Measurements from ENCODE around the gene B4GALNT4.

B4GALNT4 gene

GRCh38 chr11:403021-403760 lies 33.9 kb downstream of the B4GALNT4 start:
- Histone ChIP-seq H3K4me1 (ENCODE audit: insufficient read depth, low read length) (no peaks in the 10 kb centered on the region), H3K27ac (ENCODE audit: low read length) (no peak overlapping the region), H3K4me3 (ENCODE audit: low read length) (no peak overlapping the region), H3K36me3 (ENCODE audit: insufficient read depth, low read depth, low read length) (no peaks in the 10 kb centered on the region), H3K9me3 (ENCODE audit: insufficient read depth, low read depth, low read length) (no peaks in the 10 kb centered on the region), H3K9ac (ENCODE audit: low read depth, low read length) (no peak overlapping the region), H3K27me3 (ENCODE audit: insufficient read depth, low read length) (peaks cover 5% of the 10 kb centered on the region; the same call in 1 of the 2 replicates)

- Histone ChIP-seq H3K9ac (ENCODE audit: low read depth, low read length) (no peak overlapping the region), H3K27me3 (ENCODE audit: insufficient read depth, low read length) (peaks cover 8% of the 10 kb centered on the region), H3K36me3 (ENCODE audit: insufficient read depth, low read depth, low read length) (no peaks in the 10 kb centered on the region), H3K4me3 (ENCODE audit: low read length) (no peak overlapping the region), H3K27ac (ENCODE audit: low read length) (no peak overlapping the region), H3K9me3 (ENCODE audit: insufficient read depth, low read depth, low read length) (no peaks in the 10 kb centered on the region), H3K4me1 (ENCODE audit: insufficient read depth, low read length) (no peaks in the 10 kb centered on the region)
Measured at GRCh38 chr11:403761-404431, 34.6 kb downstream of the B4GALNT4 start.

GRCh38 chr11:404551-405264 lies 35.4 kb downstream of the B4GALNT4 start:
- Histone ChIP-seq H3K36me3 (ENCODE audit: insufficient read depth, low read depth, low read length) (no peaks in the 10 kb centered on the region), H3K27ac (ENCODE audit: low read length) (no peak overlapping the region), H3K4me3 (ENCODE audit: low read length) (no peak overlapping the region), H3K9ac (ENCODE audit: low read depth, low read length) (no peak overlapping the region), H3K4me1 (ENCODE audit: insufficient read depth, low read length) (no peaks in the 10 kb centered on the region), H3K27me3 (ENCODE audit: insufficient read depth, low read length) (peaks cover 8% of the 10 kb centered on the region), H3K9me3 (ENCODE audit: insufficient read depth, low read depth, low read length) (no peaks in the 10 kb centered on the region)

GRCh38 chr11:405323-405953 lies 36.1 kb downstream of the B4GALNT4 start:
- H3K9ac ChIP-seq (ENCODE audit: low read depth, low read length) = no peak overlapping the region
- no peaks in the 10 kb centered on the region for H3K4me1 ChIP-seq (ENCODE audit: insufficient read depth, low read length)
- no peak overlapping the region for H3K27ac ChIP-seq (ENCODE audit: low read length)
- peaks cover 8% of the 10 kb centered on the region for H3K27me3 ChIP-seq (ENCODE audit: insufficient read depth, low read length)
- H3K9me3 ChIP-seq (ENCODE audit: insufficient read depth, low read depth, low read length) = no peaks in the 10 kb centered on the region
- no peak overlapping the region for H3K4me3 ChIP-seq (ENCODE audit: low read length)
- no peaks in the 10 kb centered on the region for H3K36me3 ChIP-seq (ENCODE audit: insufficient read depth, low read depth, low read length)

GRCh38 chr11:405954-406795 lies 36.9 kb downstream of the B4GALNT4 start:
- no peak overlapping the region for H3K27ac ChIP-seq (ENCODE audit: low read length)
- no peaks in the 10 kb centered on the region for H3K4me1 ChIP-seq (ENCODE audit: insufficient read depth, low read length)
- no peaks in the 10 kb centered on the region for H3K36me3 ChIP-seq (ENCODE audit: insufficient read depth, low read depth, low read length)
- H3K4me3 ChIP-seq (ENCODE audit: low read length) = peak overlapping the region; percentile 60; the same call in 1 of the 2 replicates
- no peaks in the 10 kb centered on the region for H3K9me3 ChIP-seq (ENCODE audit: insufficient read depth, low read depth, low read length)
- H3K9ac ChIP-seq (ENCODE audit: low read depth, low read length) = no peak overlapping the region
- H3K27me3 ChIP-seq (ENCODE audit: insufficient read depth, low read length) = peaks cover 8% of the 10 kb centered on the region

GRCh38 chr11:406796-407650 lies 37.7 kb downstream of the B4GALNT4 start:
- H3K27ac ChIP-seq (ENCODE audit: low read length) = no peak overlapping the region
- no peaks in the 10 kb centered on the region for H3K9me3 ChIP-seq (ENCODE audit: insufficient read depth, low read depth, low read length)
- no peak overlapping the region for H3K9ac ChIP-seq (ENCODE audit: low read depth, low read length)
- H3K27me3 ChIP-seq (ENCODE audit: insufficient read depth, low read length) = peaks cover 8% of the 10 kb centered on the region
- H3K4me3 ChIP-seq (ENCODE audit: low read length) = peak overlapping the region; percentile 60
- H3K4me1 ChIP-seq (ENCODE audit: insufficient read depth, low read length) = no peaks in the 10 kb centered on the region
- no peaks in the 10 kb centered on the region for H3K36me3 ChIP-seq (ENCODE audit: insufficient read depth, low read depth, low read length)

- H3K27me3 ChIP-seq (ENCODE audit: insufficient read depth, low read length) = peaks cover 8% of the 10 kb centered on the region
- no peaks in the 10 kb centered on the region for H3K36me3 ChIP-seq (ENCODE audit: insufficient read depth, low read depth, low read length)
- H3K27ac ChIP-seq (ENCODE audit: low read length) = no peak overlapping the region
- no peaks in the 10 kb centered on the region for H3K9me3 ChIP-seq (ENCODE audit: insufficient read depth, low read depth, low read length)
- no peaks in the 10 kb centered on the region for H3K4me1 ChIP-seq (ENCODE audit: insufficient read depth, low read length)
- H3K4me3 ChIP-seq (ENCODE audit: low read length) = no peak overlapping the region
- no peak overlapping the region for H3K9ac ChIP-seq (ENCODE audit: low read depth, low read length)
Measured at GRCh38 chr11:407651-408123, 38.4 kb downstream of the B4GALNT4 start.

- H3K27ac ChIP-seq (ENCODE audit: low read length) = no peak overlapping the region
- H3K4me3 ChIP-seq (ENCODE audit: low read length) = no peak overlapping the region
Measured at GRCh38 chr11:408154-409007, 39.1 kb downstream of the B4GALNT4 start.

GRCh38 chr11:409008-409599 lies 39.8 kb downstream of the B4GALNT4 start:
- Histone ChIP-seq H3K27ac (ENCODE audit: low read length) (no peak overlapping the region), H3K9ac (ENCODE audit: low read depth, low read length) (no peak overlapping the region), H3K9me3 (ENCODE audit: insufficient read depth, low read depth, low read length) (no peaks in the 10 kb centered on the region), H3K36me3 (ENCODE audit: insufficient read depth, low read depth, low read length) (no peaks in the 10 kb centered on the region), H3K27me3 (ENCODE audit: insufficient read depth, low read length) (peaks cover 8% of the 10 kb centered on the region), H3K4me1 (ENCODE audit: insufficient read depth, low read length) (no peaks in the 10 kb centered on the region), H3K4me3 (ENCODE audit: low read length) (no peak overlapping the region)

More at GRCh38 chr11:408154-409007, 39.1 kb downstream of the B4GALNT4 start:
- H3K4me1 ChIP-seq (ENCODE audit: insufficient read depth, low read length) = no peaks in the 10 kb centered on the region
- H3K27me3 ChIP-seq (ENCODE audit: insufficient read depth, low read length) = peaks cover 8% of the 10 kb centered on the region
- H3K36me3 ChIP-seq (ENCODE audit: insufficient read depth, low read depth, low read length) = no peaks in the 10 kb centered on the region
- no peaks in the 10 kb centered on the region for H3K9me3 ChIP-seq (ENCODE audit: insufficient read depth, low read depth, low read length)
- H3K9ac ChIP-seq (ENCODE audit: low read depth, low read length) = no peak overlapping the region
